Neural progenitor cell (in vitro differentiated cells): Measurements from ENCODE around the gene FHAD1. TPM values are rescaled to one million over a fixed set of nuclear protein-coding genes. Genes with fewer than 3 reads are reported as not detected.
A peak's percentile ranks its signal among the peaks of the same experiment; 100 is the strongest.

Experiments
- DNase-seq: peaks from one replicate; pipeline ENCODE4 v3.0.0-alpha.2; 2016; ENCODE audit warnings: low spot score
- H2AFZ ChIP-seq: fragments of 200-600 bp; sonication (generic); replicated peaks from 2 replicates; pipeline ENCODE4 v1.6.1; 2016; ENCODE audit warnings: antibody characterized with exemption
- H3F3A ChIP-seq: fragments of 200-600 bp; sonication (generic); 2 replicates; pipeline ENCODE4 v1.6.1; 2016; ENCODE audit warnings: antibody characterized with exemption, low read depth
- H3K27ac ChIP-seq: fragments of 200-600 bp; sonication (generic); 2 replicates; pipeline ENCODE4 v1.5.1; 2016; ENCODE audit warnings: mild to moderate bottlenecking
- H3K27me3 ChIP-seq: fragments of 200-600 bp; sonication (generic); 2 replicates; pipeline ENCODE4 v1.6.1; 2016; ENCODE audit warnings: mild to moderate bottlenecking, moderate library complexity
- H3K36me3 ChIP-seq: fragments of 200-600 bp; sonication (generic); 2 replicates; pipeline ENCODE4 v1.5.1; 2016
- H3K4me1 ChIP-seq: fragments of 200-600 bp; sonication (generic); 2 replicates; pipeline ENCODE4 v1.6.1; 2016; ENCODE audit warnings: mixed run types
- H3K4me2 ChIP-seq: fragments of 200-600 bp; sonication (generic); 2 replicates; pipeline ENCODE4 v1.6.1; 2016
- H3K4me3 ChIP-seq: fragments of 200-600 bp; sonication (generic); 2 replicates; pipeline ENCODE4 v1.5.1; 2016
- H3K79me2 ChIP-seq: fragments of 200-600 bp; sonication (generic); 2 replicates; pipeline ENCODE4 v1.6.1; 2016; ENCODE audit warnings: low read depth
- H3K9ac ChIP-seq: fragments of 200-600 bp; sonication (generic); 2 replicates; pipeline ENCODE4 v1.6.1; 2016
- H3K9me3 ChIP-seq: fragments of 200-600 bp; sonication (generic); 2 replicates; pipeline ENCODE4 v1.5.1; 2016; ENCODE audit warnings: low read depth
- H4K20me1 ChIP-seq: fragments of 200-600 bp; sonication (generic); 2 replicates; pipeline ENCODE4 v1.6.1; 2016; ENCODE audit warnings: low read depth
- H3K27ac Mint-ChIP-seq: 3 replicates; pipeline ENCODE4 v1.8.0; 2021; ENCODE audit warnings: mixed read lengths
- H3K27me3 Mint-ChIP-seq: 2 replicates; pipeline ENCODE4 v1.8.0; 2022; ENCODE audit warnings: low read depth, mild to moderate bottlenecking, inconsistent platforms, moderate library complexity, mixed read lengths; ENCODE audit not compliant: insufficient read depth
- H3K36me3 Mint-ChIP-seq: 3 replicates; pipeline ENCODE4 v1.8.0; 2021; ENCODE audit warnings: mixed read lengths
- H3K4me1 Mint-ChIP-seq: 3 replicates; pipeline ENCODE4 v1.8.0; 2021; ENCODE audit warnings: mixed read lengths
- H3K4me3 Mint-ChIP-seq: 3 replicates; pipeline ENCODE4 v1.8.0; 2021; ENCODE audit warnings: mild to moderate bottlenecking, moderate library complexity, mixed read lengths
- H3K9me3 Mint-ChIP-seq: 3 replicates; pipeline ENCODE4 v1.8.0; 2020; ENCODE audit warnings: mixed read lengths
- CTCF ChIP-seq: fragments of 200-600 bp; sonication (generic); IDR thresholded peaks from 2 replicates; pipeline ENCODE4 v1.5.1; 2017; ENCODE audit warnings: antibody characterized with exemption, mild to moderate bottlenecking
- EZH2 ChIP-seq: fragments of 200-600 bp; sonication (generic); IDR thresholded peaks from 2 replicates; pipeline ENCODE4 v1.6.1; 2017; ENCODE audit warnings: antibody characterized with exemption, mild to moderate bottlenecking, moderate library complexity
- EZH2phosphoT487 ChIP-seq: fragments of 200-600 bp; sonication (generic); IDR thresholded peaks from 2 replicates; pipeline ENCODE4 v1.6.1; 2017; ENCODE audit warnings: antibody characterized with exemption
- total RNA-seq: library from RNA; depleted of rRNA; stranded (reverse); fragments of >200 nt; gene quantifications from 2 replicates; pipeline ENCODE4 v1.2.3, GENCODE V29; 2015; ENCODE audit warnings: low replicate concordance

Gene FHAD1
- total RNA-seq, 1 donor from 2014 or later: 9.1 TPM

- Histone ChIP-seq H3K79me2 (no peaks in the 10 kb centered on the region), H3K4me3 (no peak overlapping the region), H3F3A (peaks cover 43% of the 10 kb centered on the region), H3K36me3 (no peaks in the 10 kb centered on the region), H3K9ac (no peak overlapping the region), H4K20me1 (no peaks in the 10 kb centered on the region), H3K9me3 (no peaks in the 10 kb centered on the region), H3K27ac (no peak overlapping the region), H3K4me2 (peak overlapping the region; percentile 62), H3K27me3 (no peaks in the 10 kb centered on the region), H3K4me1 (peaks cover 41% of the 10 kb centered on the region), H2AFZ (no peak overlapping the region)
- peaks cover 54% of the 10 kb centered on the region for H3K4me1 Mint-ChIP-seq
- H3K9me3 Mint-ChIP-seq: peaks cover 3% of the 10 kb centered on the region
- H3K36me3 Mint-ChIP-seq: peaks cover 7% of the 10 kb centered on the region
- peaks cover 4% of the 10 kb centered on the region for H3K27me3 Mint-ChIP-seq
- peak; percentile 17 for DNase-seq
- TF ChIP-seq CTCF: no peak
- no peak for TF ChIP-seq EZH2
- no peak for TF ChIP-seq EZH2phosphoT487
- peak overlapping the region; percentile 64 for H3K27ac Mint-ChIP-seq
- H3K4me3 Mint-ChIP-seq: peak overlapping the region; percentile 1
Observed at GRCh38 chr1:15212216-15212953, 34.6 kb upstream of the FHAD1 start.

- TF ChIP-seq EZH2phosphoT487: no peak
- TF ChIP-seq EZH2: no peak
- TF ChIP-seq CTCF: no peak
- Histone ChIP-seq H3K4me2 (peak overlapping the region; percentile 62), H3K36me3 (no peaks in the 10 kb centered on the region), H4K20me1 (no peaks in the 10 kb centered on the region), H3K27me3 (no peaks in the 10 kb centered on the region), H3K4me3 (no peak overlapping the region), H3K79me2 (no peaks in the 10 kb centered on the region), H3K9ac (no peak overlapping the region), H3K9me3 (no peaks in the 10 kb centered on the region), H2AFZ (no peak overlapping the region), H3K4me1 (peaks cover 36% of the 10 kb centered on the region), H3K27ac (peak overlapping the region; percentile 83), H3F3A (peaks cover 38% of the 10 kb centered on the region)
- H3K36me3 Mint-ChIP-seq: peaks cover 11% of the 10 kb centered on the region
- H3K27me3 Mint-ChIP-seq: peaks cover 2% of the 10 kb centered on the region
- peak overlapping the region; percentile 1 for H3K4me3 Mint-ChIP-seq
- H3K4me1 Mint-ChIP-seq: peaks cover 48% of the 10 kb centered on the region
- peak overlapping the region; percentile 64 for H3K27ac Mint-ChIP-seq
- peak; percentile 60 for DNase-seq
- peaks cover 8% of the 10 kb centered on the region for H3K9me3 Mint-ChIP-seq
Observed at GRCh38 chr1:15212954-15213291, 34.1 kb upstream of the FHAD1 start.

- DNase-seq: peak; percentile 75
- TF ChIP-seq CTCF: no peak
- TF ChIP-seq EZH2: no peak
- TF ChIP-seq EZH2phosphoT487: no peak
- H3K27ac ChIP-seq: peak overlapping the region; percentile 83
- Mint-ChIP-seq H3K9me3 (peaks cover 13% of the 10 kb centered on the region), H3K27me3 (peaks cover 2% of the 10 kb centered on the region), H3K4me3 (peak overlapping the region; percentile 58), H3K27ac (peak overlapping the region; percentile 64), H3K4me1 (peaks cover 46% of the 10 kb centered on the region), H3K36me3 (peaks cover 16% of the 10 kb centered on the region)
- H3K9me3 ChIP-seq: peaks cover 1% of the 10 kb centered on the region
- peaks cover 34% of the 10 kb centered on the region for H3F3A ChIP-seq
- H4K20me1 ChIP-seq: no peaks in the 10 kb centered on the region
- no peaks in the 10 kb centered on the region for H3K79me2 ChIP-seq
- H3K4me3 ChIP-seq: no peak overlapping the region
- no peak overlapping the region for H2AFZ ChIP-seq
- H3K4me2 ChIP-seq: peak overlapping the region; percentile 62
- peaks cover 36% of the 10 kb centered on the region for H3K4me1 ChIP-seq
- H3K9ac ChIP-seq: no peak overlapping the region
- H3K36me3 ChIP-seq: no peaks in the 10 kb centered on the region
- no peaks in the 10 kb centered on the region for H3K27me3 ChIP-seq
Observed at GRCh38 chr1:15213341-15213821, 33.6 kb upstream of the FHAD1 start.
